Muscle of back (tissue), 10 donors: ENCODE results near the gene USP17L30. TPM values are rescaled to one million over a fixed set of nuclear protein-coding genes. Genes with fewer than 3 reads are reported as not detected.

ENCODE experiments used
- polyA plus RNA-seq, 10 donors: library from polyadenylated mRNA; unstranded; fragments of 120-200 nt; gene quantifications; one replicate each; pipeline ENCODE4 v1.2.1, GENCODE V29; 2013; ENCODE audit not compliant: insufficient read length in 10 of 10

Gene USP17L30
- polyA plus RNA-seq, 10 donors, result not detected

Other genes starting within 250 kb of the USP17L30 start
- gene FAM90A26, start 192.7 kb upstream of the USP17L30 start, polyA plus RNA-seq, result under 1 TPM in 2 of 10 donors, not detected in 8; 0.13 to 0.20 TPM
- gene USP17L10, start 152.5 kb upstream of the USP17L30 start, polyA plus RNA-seq, result not detected
- not detected for gene USP17L11, start 147.7 kb upstream of the USP17L30 start, polyA plus RNA-seq
- gene USP17L12, start 143.0 kb upstream of the USP17L30 start, polyA plus RNA-seq, result not detected
- gene USP17L13, start 138.2 kb upstream of the USP17L30 start, polyA plus RNA-seq, result not detected
- gene USP17L15, start 128.7 kb upstream of the USP17L30 start, polyA plus RNA-seq, result not detected
- gene USP17L17, start 119.2 kb upstream of the USP17L30 start, polyA plus RNA-seq, result not detected
- not detected for gene USP17L18, start 114.5 kb upstream of the USP17L30 start, polyA plus RNA-seq
- not detected for gene USP17L19, start 109.8 kb upstream of the USP17L30 start, polyA plus RNA-seq
- gene USP17L20, start 105.0 kb upstream of the USP17L30 start, polyA plus RNA-seq, result not detected
- not detected for gene USP17L21, start 100.3 kb upstream of the USP17L30 start, polyA plus RNA-seq
- gene USP17L22, start 95.5 kb upstream of the USP17L30 start, polyA plus RNA-seq, result not detected
- gene USP17L24, start 38.0 kb upstream of the USP17L30 start, polyA plus RNA-seq, result not detected
- not detected for gene USP17L25, start 33.2 kb upstream of the USP17L30 start, polyA plus RNA-seq
- not detected for gene USP17L26, start 28.5 kb upstream of the USP17L30 start, polyA plus RNA-seq
- not detected for gene USP17L5, start 23.7 kb upstream of the USP17L30 start, polyA plus RNA-seq
- gene USP17L27, start 19.0 kb upstream of the USP17L30 start, polyA plus RNA-seq, result not detected
- gene USP17L28, start 14.2 kb upstream of the USP17L30 start, polyA plus RNA-seq, result not detected
- not detected for gene USP17L29, start 9.5 kb upstream of the USP17L30 start, polyA plus RNA-seq
- not detected for gene DEFB131A, start 81.3 kb downstream of the USP17L30 start, polyA plus RNA-seq